ENCODE data around the gene NUCKS1. TPM values are rescaled to one million over a fixed set of nuclear protein-coding genes. Genes with fewer than 3 reads are reported as not detected.
A peak's percentile ranks its signal among the peaks of the same experiment; 100 is the strongest.

NUCKS1 gene
- total RNA-seq, 1 donor from 2014 or later: 42.1 TPM

- no peaks in the 10 kb centered on the region for H3K36me3 ChIP-seq
- no peak for TF ChIP-seq CTCF (IDR thresholded peaks at IDR 0.05)
- H3K9me3 ChIP-seq: no peaks in the 10 kb centered on the region
- peaks cover 0 to 11% of the 10 kb centered on the region in 2 donors for H3K4me1 ChIP-seq
- intact Hi-C loops (cut with DNase I): no loop called here
- H3K4me3 ChIP-seq: no peak overlapping the region
- no peak for DNase-seq (ENCODE audit: low spot score in 2 of 2)
- H3K27ac ChIP-seq: no peak overlapping the region
- H3K27me3 ChIP-seq: no peaks in the 10 kb centered on the region
Observed at GRCh38 chr1:205741681-205742080, 8.3 kb downstream of the NUCKS1 start.

- no peak for TF ChIP-seq CTCF (IDR thresholded peaks at IDR 0.05)
- peaks cover 0 to 5% of the 10 kb centered on the region in 2 donors for H3K4me1 ChIP-seq
- intact Hi-C loops (cut with DNase I): no loop called here
- no peak overlapping the region for H3K27ac ChIP-seq
- H3K4me3 ChIP-seq: no peak overlapping the region
- no peaks in the 10 kb centered on the region for H3K9me3 ChIP-seq
- H3K27me3 ChIP-seq: no peaks in the 10 kb centered on the region
- H3K36me3 ChIP-seq: peaks cover 5 to 10% of the 10 kb centered on the region in 2 donors
- DNase-seq (ENCODE audit: low spot score in 2 of 2): no peak
Observed at GRCh38 chr1:205739348-205740160, 10.4 kb downstream of the NUCKS1 start.

- Histone ChIP-seq H3K9me3 (no peaks in the 10 kb centered on the region), H3K27ac (no peak overlapping the region), H3K27me3 (no peaks in the 10 kb centered on the region), H3K4me1 (no peaks in the 10 kb centered on the region), H3K36me3 (peaks cover 5 to 10% of the 10 kb centered on the region in 2 donors), H3K4me3 (no peak overlapping the region)
- TF ChIP-seq CTCF (IDR thresholded peaks at IDR 0.05): no peak
- no peak for DNase-seq (ENCODE audit: low spot score in 2 of 2)
- intact Hi-C loops (cut with DNase I): no loop called here
Observed at GRCh38 chr1:205735218-205735617, 14.8 kb downstream of the NUCKS1 start.

DNA sequence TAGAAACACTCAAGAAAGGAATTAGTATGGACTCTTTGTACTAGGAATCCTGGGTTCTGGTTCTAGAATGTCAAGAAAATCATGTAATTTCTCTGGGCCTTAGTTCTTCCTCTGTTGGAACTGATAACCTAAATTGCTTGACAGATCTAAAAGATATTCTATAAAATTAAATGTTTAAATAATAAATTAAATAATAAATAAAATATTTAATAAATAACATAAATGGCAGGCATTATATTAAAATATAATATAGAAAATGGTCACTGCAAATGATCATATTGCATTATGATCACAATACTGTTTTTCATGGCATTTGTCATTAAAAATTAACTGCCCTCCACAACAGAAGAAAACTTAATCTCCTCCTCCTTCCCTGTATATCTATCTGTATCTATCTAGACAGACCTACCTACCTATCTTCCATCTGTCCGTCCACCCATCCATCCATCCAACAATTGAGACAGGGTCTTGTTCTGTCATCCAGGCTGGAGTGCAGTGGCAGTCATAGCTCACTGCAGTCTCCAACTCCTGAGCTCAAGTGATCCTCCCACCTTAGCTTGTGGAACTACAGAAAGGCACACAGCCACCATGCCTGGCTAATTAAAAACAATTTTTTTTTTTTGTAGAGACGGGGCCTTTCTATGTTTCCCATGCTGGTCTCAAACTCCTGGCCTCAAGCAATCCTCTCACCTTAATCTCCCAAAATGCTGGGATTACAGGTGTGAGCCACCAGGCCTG lies 16.4 kb downstream of the NUCKS1 start:
- H3K36me3 ChIP-seq: peaks cover 11 to 13% of the 10 kb centered on the region in 2 donors
- no peaks in the 10 kb centered on the region for H3K9me3 ChIP-seq
- intact Hi-C loops (cut with DNase I): no loop called here
- no peak overlapping the region for H3K4me3 ChIP-seq
- no peak for DNase-seq (ENCODE audit: low spot score in 2 of 2)
- H3K4me1 ChIP-seq: no peaks in the 10 kb centered on the region
- no peaks in the 10 kb centered on the region for H3K27me3 ChIP-seq
- H3K27ac ChIP-seq: peak overlapping the region in 1 of 2 donors; percentile 37
- no peak for TF ChIP-seq CTCF (IDR thresholded peaks at IDR 0.05)

- H3K9me3 ChIP-seq: no peaks in the 10 kb centered on the region
- intact Hi-C loops (cut with DNase I): no loop called here
- TF ChIP-seq CTCF (IDR thresholded peaks at IDR 0.05): no peak
- no peak overlapping the region for H3K4me3 ChIP-seq
- no peak overlapping the region for H3K27ac ChIP-seq
- peaks cover 11 to 27% of the 10 kb centered on the region in 2 donors for H3K36me3 ChIP-seq
- no peaks in the 10 kb centered on the region for H3K27me3 ChIP-seq
- no peak for DNase-seq (ENCODE audit: low spot score in 2 of 2)
- H3K4me1 ChIP-seq: no peaks in the 10 kb centered on the region
Observed at GRCh38 chr1:205729945-205730610, 19.9 kb downstream of the NUCKS1 start.
